GM21447 (cell line): Measurements from ENCODE around the gene ARHGEF17.
"Not testable (repeated sequence)": the region's sequence is repeated elsewhere in the genome, so short reads cannot be mapped to it uniquely, and the experiment has no call there.

Experiments
- ATAC-seq: cut with Tn5 transposase; IDR thresholded peaks from one replicate; pipeline ENCODE4 v1.9.1; 2021; ENCODE audit not compliant: unreplicated experiment

Gene ARHGEF17

GRCh38 chr11:73273222-73273895 lies 34.7 kb upstream of the ARHGEF17 start:
- ATAC-seq = no peak

DNA sequence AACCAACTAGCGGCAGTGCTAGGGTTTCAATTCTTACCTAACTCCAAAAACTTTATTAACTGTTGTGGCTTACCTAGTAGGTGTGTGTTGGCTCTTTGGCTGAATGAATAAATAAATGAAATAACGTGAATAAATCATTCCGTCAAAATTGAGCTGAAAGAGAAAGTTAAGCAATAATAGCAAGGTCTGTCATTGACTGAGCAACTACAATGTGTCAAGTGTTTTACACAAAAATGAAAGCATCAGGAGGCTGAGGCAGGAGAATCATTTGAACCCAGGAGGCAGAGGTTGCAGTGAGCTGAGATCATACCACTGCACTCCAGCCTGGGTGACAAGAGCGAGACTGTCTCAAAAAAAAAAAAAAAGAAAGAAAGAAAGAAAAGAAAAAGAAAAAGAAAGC lies 33.9 kb upstream of the ARHGEF17 start:
- not testable (repeated sequence) for ATAC-seq

- no peak for ATAC-seq
Measured at GRCh38 chr11:73274722-73275380, 33.2 kb upstream of the ARHGEF17 start.

DNA sequence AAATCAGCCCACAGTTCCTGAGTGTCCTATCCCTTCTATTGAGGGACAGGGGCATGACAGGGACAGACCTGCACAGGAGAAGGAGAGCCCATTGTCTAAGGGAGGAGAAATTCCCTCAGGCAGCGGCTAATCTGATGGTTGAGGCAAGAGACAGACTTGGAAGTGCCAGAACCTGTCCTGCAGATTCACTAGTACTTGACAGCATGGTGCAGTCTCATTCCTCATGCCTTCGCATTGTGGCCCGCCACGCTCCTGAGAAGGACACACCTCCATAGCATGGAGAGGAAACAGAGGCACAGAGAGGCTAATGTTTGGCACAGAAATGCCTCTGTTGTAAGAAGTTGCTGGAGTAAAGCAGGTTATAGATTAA lies 32.7 kb upstream of the ARHGEF17 start:
- no peak for ATAC-seq

DNA sequence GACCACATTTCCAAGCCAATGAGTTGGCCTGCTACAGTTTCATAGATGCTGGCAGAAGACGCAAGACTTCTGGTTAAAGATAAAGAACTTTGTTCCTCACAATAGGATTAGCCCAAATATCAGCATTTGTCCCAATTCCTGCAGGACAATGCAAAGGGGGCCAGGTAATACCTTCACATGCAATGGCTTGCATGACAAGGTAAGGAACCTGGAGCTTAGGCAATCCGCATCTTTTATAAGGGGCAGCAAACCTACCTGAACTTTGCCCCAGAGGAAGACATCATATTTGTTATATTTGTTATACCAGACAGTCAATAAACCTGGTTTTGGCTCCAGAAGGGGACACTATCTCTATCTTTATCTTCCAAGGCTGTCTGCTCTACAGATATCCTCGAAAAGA lies 30.6 kb upstream of the ARHGEF17 start:
- no peak for ATAC-seq

GRCh38 chr11:73280626-73281025 lies 27.4 kb upstream of the ARHGEF17 start:
- ATAC-seq = no peak

GRCh38 chr11:73281201-73281741 lies 26.8 kb upstream of the ARHGEF17 start:
- no peak for ATAC-seq

GRCh38 chr11:73281796-73282660 lies 26.0 kb upstream of the ARHGEF17 start:
- ATAC-seq = no peak

GRCh38 chr11:73283276-73284000 lies 24.6 kb upstream of the ARHGEF17 start:
- ATAC-seq = no peak

GRCh38 chr11:73284106-73284505 lies 24.0 kb upstream of the ARHGEF17 start:
- ATAC-seq = no peak

DNA sequence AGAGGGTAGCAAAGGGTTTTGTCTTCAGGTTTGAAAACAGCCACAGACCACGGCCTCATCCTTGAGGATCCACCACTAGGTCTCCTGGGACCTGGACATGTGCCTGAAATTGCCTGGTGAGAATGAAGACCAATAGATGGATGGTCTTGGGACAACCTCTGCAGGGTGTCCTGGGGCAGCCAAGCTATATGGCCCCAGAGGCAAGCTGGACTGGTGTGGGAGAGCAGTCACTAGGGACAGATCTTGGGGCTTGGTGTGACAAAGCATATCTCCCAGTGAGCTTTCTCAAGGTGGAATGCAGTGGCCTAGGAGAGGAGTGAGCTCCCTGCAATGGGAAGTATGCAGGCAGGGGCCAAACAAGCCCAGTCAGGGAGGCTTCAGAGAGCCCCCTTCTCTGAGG lies 22.4 kb upstream of the ARHGEF17 start:
- no peak for ATAC-seq

- ATAC-seq = no peak
Measured at GRCh38 chr11:73286240-73286810, 21.8 kb upstream of the ARHGEF17 start.

DNA sequence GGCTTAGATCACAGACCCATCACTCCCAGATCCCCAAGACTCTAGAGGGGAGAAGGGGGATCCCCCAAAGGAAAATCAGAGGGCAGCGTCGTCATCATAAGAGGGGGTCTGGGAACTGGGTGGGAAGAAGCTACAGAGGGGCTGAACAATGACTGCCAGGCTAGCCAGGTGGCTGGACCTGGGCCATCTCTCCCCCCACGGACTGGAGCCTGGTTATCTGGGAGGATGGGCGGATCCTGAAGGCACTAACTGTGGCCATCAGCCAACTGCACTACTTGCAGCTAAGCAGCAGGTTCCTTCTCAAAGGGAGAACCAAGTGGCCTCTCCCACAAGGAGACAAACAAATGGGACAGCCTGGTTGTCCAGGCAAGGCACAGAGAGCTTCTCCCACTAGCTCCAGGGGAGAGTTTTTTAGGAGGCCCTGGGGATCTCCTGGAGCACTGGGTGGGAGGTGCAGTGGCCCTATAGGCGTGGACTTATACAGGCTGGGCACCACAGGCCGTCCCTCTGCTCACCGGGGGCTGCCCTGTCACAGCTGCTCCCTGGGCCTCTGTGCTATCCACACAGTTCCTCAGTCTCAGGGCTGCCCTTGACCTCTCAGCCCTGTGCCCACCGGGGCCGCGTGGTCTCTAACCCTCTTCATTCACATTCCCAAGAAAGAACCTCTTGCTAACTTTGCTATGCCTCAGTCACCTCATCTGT lies 20.5 kb upstream of the ARHGEF17 start:
- ATAC-seq = no peak

- no peak for ATAC-seq
Measured at GRCh38 chr11:73288192-73288872, 19.7 kb upstream of the ARHGEF17 start.

DNA sequence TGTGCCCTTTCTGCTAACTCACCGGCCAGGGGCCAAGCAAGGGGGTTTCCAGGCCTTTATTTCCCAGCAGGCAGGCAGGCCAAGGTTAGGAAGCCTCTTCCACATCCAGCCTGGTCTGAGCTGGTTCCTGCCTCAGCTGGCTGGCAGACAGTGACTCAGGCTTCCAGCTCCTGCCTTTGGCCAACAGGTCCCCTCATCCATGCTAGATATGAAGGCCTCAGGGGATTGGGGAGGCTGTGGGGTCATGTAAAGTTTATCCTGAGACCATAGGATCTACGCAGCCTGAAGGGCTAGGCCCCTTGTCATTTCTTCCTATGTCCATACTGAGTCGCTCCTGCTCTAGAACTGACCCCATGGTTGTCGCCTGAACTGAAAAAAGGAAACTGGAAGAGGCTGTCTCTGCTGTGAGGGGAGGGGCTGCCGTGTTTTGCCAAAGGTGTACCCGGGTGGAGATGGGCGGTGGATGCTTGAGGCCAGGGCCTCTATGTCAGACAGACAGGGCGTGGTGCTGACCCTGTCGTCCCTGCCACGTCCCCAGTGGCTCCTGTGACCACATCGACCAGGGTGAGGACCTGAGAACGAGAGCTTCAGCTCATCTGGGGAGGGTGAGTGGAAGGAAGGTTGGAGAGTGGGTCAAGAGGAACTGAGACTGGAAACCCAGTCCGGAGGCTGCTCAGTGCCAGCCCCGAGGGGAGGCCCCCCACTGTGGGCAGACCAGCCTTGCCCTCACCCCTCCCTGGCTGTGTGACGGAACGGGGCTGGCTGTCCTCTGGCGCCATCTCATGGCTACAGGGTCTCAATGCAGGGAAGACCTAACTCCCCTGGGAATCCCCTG lies 19.0 kb upstream of the ARHGEF17 start:
- peak; percentile 75 for ATAC-seq

DNA sequence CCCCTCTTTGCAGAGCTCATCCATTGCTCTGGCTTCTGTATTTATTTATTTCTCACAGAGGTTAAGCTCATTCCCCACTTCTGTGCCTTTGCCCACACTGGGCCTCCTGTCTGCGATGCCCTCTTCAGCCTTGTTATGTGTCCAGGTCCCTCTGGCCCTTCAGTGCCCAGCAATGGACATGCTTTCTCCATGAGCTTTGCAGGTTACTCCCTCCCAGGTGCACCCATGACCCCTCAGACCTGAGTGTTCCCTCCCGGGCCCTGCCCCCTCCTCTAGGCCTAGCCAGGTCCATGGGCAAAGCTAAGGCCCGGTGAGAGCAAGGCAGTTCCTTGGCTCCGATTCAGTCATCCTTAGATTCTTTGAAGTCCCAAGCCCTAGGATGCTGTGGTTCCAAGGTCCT lies 17.5 kb upstream of the ARHGEF17 start:
- ATAC-seq = no peak

- ATAC-seq = no peak
Measured at GRCh38 chr11:73291196-73291595, 16.9 kb upstream of the ARHGEF17 start.

DNA sequence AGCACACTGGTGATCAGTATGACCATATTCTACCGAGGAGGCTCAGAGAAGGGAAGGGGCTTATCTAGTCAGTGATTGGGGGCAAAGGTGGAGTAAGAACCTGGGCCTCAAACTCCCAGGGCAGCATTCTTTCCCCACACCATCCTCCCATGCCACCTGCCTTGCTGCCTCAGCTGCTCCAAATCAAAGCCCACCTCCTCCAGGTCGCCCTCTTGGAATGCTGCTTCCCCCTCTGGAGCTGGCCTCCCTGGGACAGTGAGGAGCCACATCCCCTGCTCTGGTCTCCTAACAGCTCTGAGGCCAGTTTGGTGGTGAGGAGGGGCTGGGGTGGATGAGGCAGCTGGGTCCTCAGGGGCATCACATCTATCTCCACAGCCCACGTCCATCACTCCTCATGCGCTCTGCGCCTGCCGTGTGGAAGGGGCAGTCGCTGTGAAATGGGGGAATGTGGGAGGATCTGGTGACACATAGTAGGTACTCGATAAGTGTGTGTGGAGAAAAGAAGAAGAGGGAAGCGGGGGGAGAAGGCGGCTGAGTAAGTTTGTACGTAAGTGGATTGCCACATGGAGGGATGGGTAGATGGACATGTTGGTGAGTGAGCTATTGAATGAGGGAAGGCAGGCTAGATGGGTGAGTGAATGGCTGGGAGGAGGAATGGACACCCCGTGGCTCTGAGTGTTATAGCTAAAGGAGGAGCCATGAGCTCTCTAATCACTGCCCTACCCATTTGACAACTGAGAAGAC lies 16.1 kb upstream of the ARHGEF17 start:
- ATAC-seq = no peak
